Measurements from ENCODE around the gene MYRIP.

Gene MYRIP

GRCh38 chr3:39971559-39972031, 162.2 kb downstream of the MYRIP start:
- DNase-seq (ENCODE audit: extremely low read depth, low read depth): no peak
- no peak for TF ChIP-seq CTCF (IDR thresholded peaks at IDR 0.05; ENCODE audit: low read depth, low read length, missing control alignments)
- no peak overlapping the region for H3K4me3 ChIP-seq (replicated peaks; ENCODE audit: low read depth, low read length)

GRCh38 chr3:39972508-39972907, 163.1 kb downstream of the MYRIP start:
- DNase-seq (ENCODE audit: extremely low read depth, low read depth): no peak
- H3K4me3 ChIP-seq (replicated peaks; ENCODE audit: low read depth, low read length): no peak overlapping the region
- TF ChIP-seq CTCF (IDR thresholded peaks at IDR 0.05; ENCODE audit: low read depth, low read length, missing control alignments): no peak

DNA sequence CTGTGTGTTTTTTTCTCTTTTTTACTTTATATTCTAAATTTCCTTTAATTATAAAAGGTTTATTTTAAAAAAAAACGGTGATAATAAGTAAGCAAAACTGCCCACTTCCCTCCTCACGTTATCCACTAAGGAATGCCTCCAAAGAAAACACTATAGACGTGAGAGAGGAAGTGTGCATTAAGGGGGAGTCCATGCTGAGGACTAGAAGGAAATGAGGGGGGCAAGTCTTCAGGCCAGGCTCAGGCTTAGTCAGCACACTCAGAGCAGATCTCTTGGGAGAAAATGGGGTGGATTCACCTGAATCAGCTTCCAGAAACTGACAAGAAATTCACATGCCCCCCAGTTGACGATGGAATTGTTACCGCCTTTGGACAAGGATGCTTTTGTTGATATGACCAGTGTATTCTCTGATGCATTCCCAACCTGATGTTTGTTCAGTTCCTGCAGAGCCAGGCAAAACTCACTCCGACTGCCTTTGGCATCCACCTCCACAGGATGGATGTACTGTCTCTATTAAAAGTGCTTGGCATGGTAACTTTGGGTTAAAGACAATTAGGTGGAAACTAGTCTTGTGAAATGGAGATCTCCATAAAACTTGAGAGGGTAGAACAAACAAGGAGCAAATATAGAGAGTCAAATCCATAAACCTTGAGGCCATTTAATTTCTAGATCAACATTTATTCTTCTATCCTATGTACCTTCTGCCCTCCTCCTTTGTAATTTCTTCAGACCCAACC, 167.8 kb downstream of the MYRIP start:
- no peak for TF ChIP-seq CTCF (IDR thresholded peaks at IDR 0.05; ENCODE audit: low read depth, low read length, missing control alignments)
- no peak for DNase-seq (ENCODE audit: extremely low read depth, low read depth)
- no peak overlapping the region for H3K4me3 ChIP-seq (replicated peaks; ENCODE audit: low read depth, low read length)

DNA sequence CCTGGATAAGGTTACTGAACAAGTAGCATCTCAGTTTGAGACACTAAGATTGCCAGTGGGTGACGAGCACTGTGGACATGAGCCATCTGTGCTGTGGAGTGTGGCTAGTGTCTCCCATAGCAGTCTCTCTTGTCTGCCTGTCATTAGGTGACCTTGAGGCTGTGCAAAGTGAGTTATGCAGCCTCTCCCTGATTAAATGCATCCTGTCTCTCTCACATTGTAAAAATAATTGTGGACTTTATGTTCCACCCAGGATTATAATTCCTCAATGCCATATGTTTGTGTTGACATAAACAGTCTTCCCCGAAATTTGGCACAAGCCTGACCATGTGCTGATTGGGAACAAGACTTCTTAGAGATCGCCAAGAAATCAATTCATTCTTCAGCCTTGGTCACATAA, 168.9 kb downstream of the MYRIP start:
- TF ChIP-seq CTCF (IDR thresholded peaks at IDR 0.05; ENCODE audit: low read depth, low read length, missing control alignments): no peak
- no peak for DNase-seq (ENCODE audit: extremely low read depth, low read depth)

DNA sequence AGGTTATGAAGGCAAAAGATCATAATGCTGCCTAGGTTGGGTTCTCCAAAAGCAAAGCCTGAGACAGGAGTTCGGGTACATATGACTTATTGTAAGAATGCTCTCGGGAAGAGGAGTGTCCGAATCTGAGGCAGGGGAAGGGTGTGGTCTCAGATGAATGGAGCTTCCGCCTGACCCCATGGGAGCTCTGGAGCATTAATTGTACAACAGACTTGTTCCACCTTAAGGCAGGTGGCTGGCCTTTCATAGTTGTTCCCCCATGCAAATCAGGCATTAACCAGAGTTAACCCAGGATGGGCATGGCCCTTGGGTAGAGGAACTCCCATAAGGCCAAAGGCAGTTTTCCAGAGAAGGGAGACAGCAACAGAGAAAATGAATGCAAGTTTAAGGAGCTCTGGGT, 170.6 kb downstream of the MYRIP start:
- no peak overlapping the region for H3K4me3 ChIP-seq (replicated peaks; ENCODE audit: low read depth, low read length)
- TF ChIP-seq CTCF (IDR thresholded peaks at IDR 0.05; ENCODE audit: low read depth, low read length, missing control alignments): no peak
- no peak for DNase-seq (ENCODE audit: extremely low read depth, low read depth)

More for the DNA sequence above, 168.9 kb downstream of the MYRIP start:
- H3K4me3 ChIP-seq (replicated peaks; ENCODE audit: low read depth, low read length): no peak overlapping the region

DNA sequence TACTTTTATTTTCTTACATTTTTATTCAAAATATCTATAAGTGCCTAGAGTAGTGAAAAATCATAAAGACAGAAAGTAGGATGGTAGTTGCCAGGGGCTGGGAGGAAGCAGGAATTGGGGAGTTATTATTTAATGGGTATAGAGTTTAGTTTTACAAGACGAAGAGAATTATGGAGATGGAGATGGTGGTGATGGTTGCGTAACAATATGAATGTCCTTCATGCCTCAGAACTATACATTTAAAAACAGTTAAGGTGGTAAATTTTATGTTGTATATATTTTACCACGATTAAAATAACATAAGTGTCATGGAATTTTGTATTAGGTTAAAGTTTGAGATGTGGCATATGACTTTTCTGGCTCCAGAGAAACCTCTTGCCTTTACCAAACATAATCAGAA, 171.4 kb downstream of the MYRIP start:
- no peak for TF ChIP-seq CTCF (IDR thresholded peaks at IDR 0.05; ENCODE audit: low read depth, low read length, missing control alignments)
- no peak overlapping the region for H3K4me3 ChIP-seq (replicated peaks; ENCODE audit: low read depth, low read length)
- no peak for DNase-seq (ENCODE audit: extremely low read depth, low read depth)
